HG02571 (cell line): ENCODE results near the gene ZDHHC14.
A peak's percentile ranks its signal among the peaks of the same experiment; 100 is the strongest.

ENCODE experiments used
- ATAC-seq: cut with Tn5 transposase; IDR thresholded peaks from one replicate; pipeline ENCODE4 v1.9.1; 2021; ENCODE audit warnings: mild to moderate bottlenecking, moderate library complexity; ENCODE audit not compliant: unreplicated experiment

The ZDHHC14 gene

DNA sequence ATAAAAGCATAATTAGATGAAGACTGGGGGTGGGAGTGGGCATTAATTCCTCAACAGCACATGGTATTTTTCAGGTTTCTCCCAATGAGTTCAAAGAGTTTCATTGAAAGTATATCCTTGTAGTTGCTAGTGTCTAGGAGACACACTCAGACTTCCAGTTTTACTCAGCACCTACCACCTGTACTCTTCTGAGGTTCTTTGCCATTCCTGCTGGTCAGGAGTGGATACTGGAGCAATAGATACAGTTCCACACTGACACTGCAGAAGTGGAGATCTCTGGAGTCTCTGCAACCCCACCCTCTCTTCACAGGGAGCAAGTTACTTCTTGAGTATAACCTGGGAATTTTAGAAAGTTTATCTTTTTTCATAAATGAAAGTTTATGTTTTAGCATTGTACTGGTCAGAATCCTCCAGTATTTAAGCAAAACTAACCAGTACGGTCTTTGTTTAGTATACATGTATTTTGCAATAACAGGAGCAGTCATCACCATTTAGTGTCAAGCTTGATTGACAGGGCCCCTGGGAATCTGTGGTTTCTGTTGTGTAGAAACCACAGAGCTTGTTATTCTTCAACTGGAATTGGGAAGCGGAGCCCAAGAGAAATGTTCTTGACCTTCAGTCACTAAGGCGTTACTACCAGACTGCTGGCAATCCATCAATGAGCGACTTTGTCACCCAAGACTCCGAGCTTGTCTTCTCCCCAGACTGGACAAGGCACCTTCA is 148.1 kb downstream of the ZDHHC14 start:
- no peak for ATAC-seq

DNA sequence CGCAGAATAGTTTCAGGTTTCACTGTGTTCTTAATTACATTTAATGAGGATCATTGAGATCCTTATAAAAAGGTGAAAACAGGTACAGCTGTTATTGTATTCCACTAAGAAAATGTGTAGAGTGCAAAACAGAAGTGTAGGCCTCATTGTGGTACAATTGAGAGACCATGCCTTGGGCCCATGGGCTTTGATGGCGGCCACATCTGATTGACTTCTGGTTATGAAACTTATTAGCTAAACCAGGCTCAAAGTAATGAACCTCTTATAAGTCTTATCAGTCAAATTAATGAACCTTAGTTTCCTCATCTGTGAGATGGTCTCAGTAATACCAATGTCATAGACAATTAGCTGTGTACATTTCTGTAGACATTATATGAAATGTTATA is 148.7 kb downstream of the ZDHHC14 start:
- no peak for ATAC-seq

DNA sequence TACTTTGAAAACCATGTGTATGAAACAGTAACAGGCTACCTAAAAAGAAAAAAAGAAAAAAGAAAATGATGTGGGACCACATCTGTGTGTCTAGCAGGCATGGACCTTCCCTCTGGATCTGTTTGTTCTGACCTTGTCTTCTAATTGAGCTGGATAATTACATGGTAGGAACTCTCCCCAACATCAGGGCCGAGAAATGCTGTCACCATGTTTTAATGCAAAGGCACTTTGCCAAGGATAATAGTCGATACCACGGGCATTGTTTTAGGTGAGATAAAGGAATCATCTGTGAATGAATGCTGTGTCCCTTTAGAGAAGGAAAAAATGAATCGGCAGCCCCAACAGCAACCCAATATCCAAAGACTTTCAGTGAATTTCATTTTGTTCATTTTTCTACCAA is 149.1 kb downstream of the ZDHHC14 start:
- ATAC-seq = no peak

GRCh38 chr6:157530724-157531168 is 149.8 kb downstream of the ZDHHC14 start:
- ATAC-seq = no peak

DNA sequence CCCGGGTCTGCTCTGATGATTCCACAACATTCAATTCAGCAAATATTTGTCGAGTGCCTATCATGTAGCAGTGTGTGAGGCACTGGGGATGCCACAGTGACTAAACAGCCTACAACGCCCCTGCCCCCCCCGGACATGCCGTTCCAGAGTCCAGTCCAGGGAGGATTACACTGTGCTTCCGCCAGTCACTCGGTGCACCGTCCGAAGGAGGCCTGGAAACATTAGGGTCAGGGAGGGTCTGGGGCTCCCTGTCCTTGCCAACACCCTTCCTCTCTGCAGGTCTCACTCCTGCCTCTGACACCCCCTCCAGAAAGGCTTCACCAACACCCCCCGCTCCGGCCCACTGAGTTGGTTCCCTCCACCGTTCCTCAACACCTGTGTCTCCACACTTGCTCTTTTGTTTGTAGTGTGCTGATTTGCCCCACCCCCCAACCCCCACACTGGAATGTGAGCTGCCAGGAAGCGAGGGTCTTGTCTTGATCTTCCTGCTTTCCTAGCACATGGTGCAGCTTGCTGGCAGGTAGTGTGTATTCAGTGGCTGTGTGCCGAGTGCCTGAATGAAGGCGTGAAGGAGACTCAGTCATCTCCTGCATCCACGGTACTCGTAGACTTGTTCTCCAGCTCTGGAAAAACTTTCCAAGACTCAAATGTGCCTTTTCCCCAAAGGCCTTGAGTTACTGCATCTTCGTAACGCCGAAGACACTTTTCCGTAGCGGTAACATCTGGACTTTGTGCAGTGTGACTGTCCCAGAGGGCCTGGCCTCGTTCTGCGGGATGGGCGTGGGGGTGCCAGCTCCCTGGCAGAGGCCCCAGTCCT is 150.4 kb downstream of the ZDHHC14 start:
- ATAC-seq = no peak

DNA sequence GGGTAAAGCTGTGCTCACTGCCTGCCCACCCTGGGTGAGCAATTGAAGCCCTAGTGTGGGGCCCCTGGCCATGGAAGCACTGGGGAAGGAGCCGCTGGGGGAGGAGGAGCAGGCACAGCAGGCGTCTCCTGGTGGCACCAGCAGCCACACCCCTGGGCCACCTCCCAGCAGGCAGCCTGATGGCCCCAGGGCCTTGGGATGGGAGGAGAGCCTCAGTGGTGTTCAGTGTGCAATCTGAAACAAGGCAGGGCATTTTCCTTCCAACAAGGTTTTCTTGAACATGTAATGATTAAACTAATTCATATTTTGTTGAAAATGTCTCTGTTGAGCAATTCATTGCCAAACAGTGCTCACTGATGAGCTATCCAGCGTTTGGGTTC is 151.0 kb downstream of the ZDHHC14 start:
- no peak for ATAC-seq

DNA sequence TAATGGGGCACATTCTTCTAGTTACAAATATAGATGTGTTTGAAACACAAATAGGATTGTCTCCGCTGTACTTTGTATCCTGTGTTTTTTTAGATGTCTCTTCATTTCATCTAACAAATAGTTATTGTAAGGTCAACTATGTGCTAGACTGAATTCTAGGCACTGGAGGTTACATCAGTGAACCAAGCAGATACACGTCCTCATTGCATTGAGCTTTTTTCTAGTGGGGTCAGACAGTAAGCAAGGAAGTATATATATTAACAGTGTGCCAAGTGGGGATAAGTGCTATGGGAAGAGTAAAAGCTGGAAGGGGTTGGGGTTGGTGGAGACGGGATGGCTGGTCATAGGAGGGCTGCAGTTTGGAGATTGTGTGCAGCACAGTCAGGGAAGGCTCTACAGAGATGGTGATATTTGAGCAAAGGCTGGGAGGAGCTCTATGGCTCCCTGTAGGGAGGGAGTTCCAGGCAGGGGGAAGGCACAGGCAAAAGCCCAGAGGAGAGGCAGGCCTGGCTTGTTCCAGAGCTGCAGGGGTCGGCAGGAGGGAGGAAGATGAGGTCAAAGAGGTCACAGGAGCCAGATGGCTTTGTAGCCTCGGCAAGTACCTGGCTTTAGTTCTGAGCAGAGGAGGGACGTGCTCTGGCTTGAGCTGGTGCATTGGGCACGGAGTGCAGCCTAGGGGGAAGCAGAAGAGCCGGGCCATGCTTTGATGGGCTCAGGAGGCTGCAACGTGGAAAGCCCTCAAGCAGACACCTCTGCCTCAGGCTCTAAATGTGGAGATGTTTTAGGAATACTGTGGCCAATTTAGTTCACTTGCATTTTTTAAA is 152.3 kb downstream of the ZDHHC14 start:
- no peak for ATAC-seq

- no peak for ATAC-seq
These were observed 153.3 kb downstream of the ZDHHC14 start for GRCh38 chr6:157534134-157534871.

- ATAC-seq = no peak
These were observed 154.0 kb downstream of the ZDHHC14 start for GRCh38 chr6:157534977-157535339.

DNA sequence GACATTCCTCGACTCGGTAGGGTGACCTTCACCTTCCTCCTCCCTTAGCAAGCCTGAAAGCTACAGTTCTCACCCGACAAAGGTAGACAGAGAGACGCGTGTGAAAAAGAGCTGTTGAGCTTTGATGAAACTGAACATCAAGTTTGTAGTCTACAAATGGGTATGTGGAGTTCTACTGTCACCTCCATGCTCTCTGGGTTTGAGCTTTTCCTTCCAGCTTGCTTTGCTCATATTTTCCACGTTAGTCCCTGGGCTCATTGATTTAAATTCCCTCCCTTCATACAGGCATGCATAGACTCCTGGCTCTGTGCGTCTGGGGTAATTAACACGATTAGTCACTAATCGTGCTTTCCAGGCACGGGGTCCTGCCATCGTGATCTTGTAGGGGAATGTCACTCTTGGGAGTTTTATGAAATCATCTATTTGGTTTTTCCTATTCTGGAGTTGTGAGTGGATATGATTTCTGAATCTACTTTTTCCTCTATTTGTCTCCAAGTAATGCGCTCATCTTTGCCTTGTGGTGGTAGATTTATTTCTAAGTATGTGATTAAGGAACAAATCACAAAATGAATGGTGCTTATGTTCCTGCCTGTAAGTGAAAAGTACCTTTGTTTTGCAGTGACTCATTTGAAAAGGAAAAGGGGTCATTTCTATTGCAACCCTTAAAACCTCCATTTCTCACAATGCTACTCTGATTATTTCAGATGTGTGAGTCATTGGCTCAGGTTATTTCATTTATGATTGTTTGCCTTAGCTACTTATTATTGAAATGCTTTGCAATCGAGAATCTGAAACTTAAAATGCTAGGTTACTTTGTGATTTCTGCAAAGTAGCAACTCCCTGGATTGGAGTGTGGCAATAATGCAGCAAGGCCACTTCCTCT is 154.6 kb downstream of the ZDHHC14 start:
- ATAC-seq = peak; percentile 50

GRCh38 chr6:157536223-157536545 is 155.2 kb downstream of the ZDHHC14 start:
- no peak for ATAC-seq

- no peak for ATAC-seq
These were observed 156.6 kb downstream of the ZDHHC14 start for GRCh38 chr6:157537556-157537955.

GRCh38 chr6:157538168-157538567 is 157.2 kb downstream of the ZDHHC14 start:
- no peak for ATAC-seq

GRCh38 chr6:157538698-157539097 is 157.7 kb downstream of the ZDHHC14 start:
- no peak for ATAC-seq

DNA sequence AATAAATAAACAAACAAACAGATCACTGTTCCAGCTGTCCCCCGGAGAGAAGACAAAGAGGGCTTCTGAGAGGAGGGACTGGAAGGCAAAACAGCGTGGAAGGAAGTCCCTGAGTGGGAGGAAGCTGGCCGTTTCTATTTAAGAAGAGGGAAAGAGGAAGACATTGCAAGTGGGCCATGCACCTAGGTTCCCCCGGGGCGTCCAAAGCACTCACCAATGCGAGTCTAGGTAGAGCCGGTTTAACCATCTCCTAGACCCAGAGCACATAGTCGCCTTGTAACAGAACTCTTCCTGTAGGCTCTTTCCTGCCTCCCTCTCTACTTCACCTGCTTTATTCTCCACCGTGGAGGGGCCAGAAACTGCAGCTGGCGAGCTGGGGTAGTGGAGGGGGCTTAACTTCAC is 158.4 kb downstream of the ZDHHC14 start:
- no peak for ATAC-seq

DNA sequence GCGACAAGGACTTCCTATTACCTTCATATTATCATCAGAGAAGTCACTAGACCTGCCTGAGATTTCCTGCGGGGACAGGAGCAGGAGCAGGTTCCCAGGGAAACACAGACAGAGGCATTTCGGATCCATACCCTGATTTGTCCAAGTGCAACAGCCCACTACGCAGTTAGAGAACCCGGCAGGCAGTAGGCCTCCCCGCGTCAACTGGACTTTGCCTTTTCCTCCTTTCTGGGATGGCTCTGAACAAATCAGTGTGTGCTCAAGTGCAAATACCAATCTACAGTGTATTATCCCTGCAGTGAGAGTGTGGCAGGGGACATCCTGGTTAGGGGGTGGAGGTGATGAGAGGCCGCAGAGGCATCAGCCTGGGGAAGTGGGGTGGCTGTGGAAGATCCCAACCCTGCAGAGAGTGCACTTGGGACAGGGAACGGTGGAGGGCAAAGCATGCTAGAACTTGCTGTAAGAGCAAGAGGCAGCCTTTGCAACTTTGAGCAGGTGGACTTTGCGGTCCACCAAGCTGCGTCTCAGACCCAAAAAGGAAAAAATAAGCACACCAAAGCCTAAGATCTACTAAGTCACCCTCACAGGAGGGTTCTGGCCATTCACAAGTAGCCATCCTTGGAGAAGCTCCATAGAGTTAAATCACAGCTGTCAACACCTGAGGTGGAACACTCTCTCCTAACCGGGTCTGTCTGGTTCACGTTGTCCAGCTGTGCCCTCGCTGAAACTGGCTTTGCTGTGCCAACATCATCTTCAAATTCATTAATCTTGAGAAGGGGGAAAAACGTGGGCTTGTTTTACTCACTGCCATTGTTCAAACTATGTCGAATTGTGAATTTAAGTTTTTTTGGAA is 159.1 kb downstream of the ZDHHC14 start:
- no peak for ATAC-seq

GRCh38 chr6:157541618-157542413 is 160.8 kb downstream of the ZDHHC14 start:
- ATAC-seq = no peak

DNA sequence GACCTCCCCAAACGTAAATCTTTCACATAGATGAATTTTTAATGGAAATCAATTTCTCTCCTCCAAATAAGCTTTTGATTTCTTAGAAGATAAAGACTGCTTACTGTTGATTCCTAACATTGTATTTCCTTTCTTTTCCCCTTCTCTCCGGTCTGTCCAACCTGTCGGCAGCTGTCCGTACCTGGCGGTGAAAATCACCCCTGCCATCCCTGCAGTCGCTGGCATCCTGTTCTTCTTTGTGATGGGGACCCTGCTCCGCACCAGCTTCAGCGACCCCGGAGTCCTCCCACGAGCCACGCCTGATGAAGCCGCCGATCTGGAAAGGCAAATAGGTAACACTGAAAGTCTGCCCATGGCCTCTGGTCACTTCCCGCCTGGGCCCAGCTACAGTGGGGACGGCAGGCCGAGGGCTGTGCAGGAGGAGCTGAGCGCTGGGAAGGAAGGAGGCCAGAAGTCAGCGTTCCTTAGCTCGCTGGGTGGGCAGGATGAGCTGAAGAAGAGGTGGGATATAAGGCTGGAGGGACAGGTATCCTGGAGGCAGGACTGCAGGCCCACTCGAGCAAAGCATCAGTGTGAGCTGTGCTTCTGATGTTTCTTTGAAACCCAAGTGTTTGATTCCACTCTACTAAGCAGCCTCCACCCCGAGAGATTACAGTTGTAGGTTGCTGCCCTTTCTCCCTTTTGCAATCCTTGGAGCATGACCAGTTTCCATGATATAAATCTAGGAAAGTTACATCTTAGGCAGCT is 161.6 kb downstream of the ZDHHC14 start:
- ATAC-seq = no peak
